ENCODE measurements around the gene KIF23.
"Not testable (repeated sequence)": the region's sequence is repeated elsewhere in the genome, so short reads cannot be mapped to it uniquely, and the experiment has no call there.

Gene KIF23

GRCh38 chr15:69375151-69375790 is 38.9 kb upstream of the KIF23 start:
- no peak for TF ChIP-seq CTCF (conservative IDR thresholded peaks at IDR 0.05; ENCODE audit: low read depth, low read length)
- no peak overlapping the region for H3K9ac ChIP-seq

GRCh38 chr15:69377216-69377970 is 36.8 kb upstream of the KIF23 start:
- Histone ChIP-seq H3K79me2 (ENCODE audit: insufficient read depth, low read depth) (no peaks in the 10 kb centered on the region), H2AFZ (ENCODE audit: low read depth) (no peak overlapping the region), H3K36me3 (ENCODE audit: insufficient read depth) (no peaks in the 10 kb centered on the region), H3K4me3 (IDR thresholded peaks at IDR 0.05; ENCODE audit: insufficient read depth, low read depth, low read length) (no peak overlapping the region), H3K9ac (no peak overlapping the region), H3K27me3 (ENCODE audit: insufficient read depth, low read depth) (no peaks in the 10 kb centered on the region), H3K4me1 (ENCODE audit: low read depth, poor library complexity, severe bottlenecking) (no peaks in the 10 kb centered on the region), H3K27ac (no peak overlapping the region), H3K4me2 (no peak overlapping the region), H4K20me1 (ENCODE audit: insufficient read depth) (no peaks in the 10 kb centered on the region)
- no peak for TF ChIP-seq CTCF (conservative IDR thresholded peaks at IDR 0.05; ENCODE audit: low read depth, low read length)

More at GRCh38 chr15:69375151-69375790, 38.9 kb upstream of the KIF23 start:
- H3K4me3 ChIP-seq (IDR thresholded peaks at IDR 0.05; ENCODE audit: insufficient read depth, low read depth, low read length): no peak overlapping the region
- H3K4me2 ChIP-seq: no peak overlapping the region
- H3K79me2 ChIP-seq (ENCODE audit: insufficient read depth, low read depth): no peaks in the 10 kb centered on the region
- H4K20me1 ChIP-seq (ENCODE audit: insufficient read depth): no peaks in the 10 kb centered on the region
- no peaks in the 10 kb centered on the region for H3K36me3 ChIP-seq (ENCODE audit: insufficient read depth)
- H3K27ac ChIP-seq: no peak overlapping the region
- H3K27me3 ChIP-seq (ENCODE audit: insufficient read depth, low read depth): no peaks in the 10 kb centered on the region
- no peaks in the 10 kb centered on the region for H3K4me1 ChIP-seq (ENCODE audit: low read depth, poor library complexity, severe bottlenecking)
- no peak overlapping the region for H2AFZ ChIP-seq (ENCODE audit: low read depth)

GRCh38 chr15:69380100-69380725 is 33.9 kb upstream of the KIF23 start:
- Histone ChIP-seq H3K4me2 (no peak overlapping the region), H3K27me3 (ENCODE audit: insufficient read depth, low read depth) (no peaks in the 10 kb centered on the region), H3K36me3 (ENCODE audit: insufficient read depth) (no peaks in the 10 kb centered on the region), H3K27ac (no peak overlapping the region), H4K20me1 (ENCODE audit: insufficient read depth) (no peaks in the 10 kb centered on the region), H3K4me3 (IDR thresholded peaks at IDR 0.05; ENCODE audit: insufficient read depth, low read depth, low read length) (no peak overlapping the region), H3K9ac (no peak overlapping the region), H2AFZ (ENCODE audit: low read depth) (no peak overlapping the region), H3K4me1 (ENCODE audit: low read depth, poor library complexity, severe bottlenecking) (no peaks in the 10 kb centered on the region), H3K79me2 (ENCODE audit: insufficient read depth, low read depth) (no peaks in the 10 kb centered on the region)
- no peak for TF ChIP-seq CTCF (conservative IDR thresholded peaks at IDR 0.05; ENCODE audit: low read depth, low read length)

GRCh38 chr15:69380726-69381105 is 33.4 kb upstream of the KIF23 start:
- Histone ChIP-seq H3K36me3 (ENCODE audit: insufficient read depth) (no peaks in the 10 kb centered on the region), H3K4me2 (no peak overlapping the region), H3K9ac (no peak overlapping the region), H3K79me2 (ENCODE audit: insufficient read depth, low read depth) (no peaks in the 10 kb centered on the region), H3K27ac (no peak overlapping the region), H3K27me3 (ENCODE audit: insufficient read depth, low read depth) (no peaks in the 10 kb centered on the region), H3K4me3 (IDR thresholded peaks at IDR 0.05; ENCODE audit: insufficient read depth, low read depth, low read length) (no peak overlapping the region), H2AFZ (ENCODE audit: low read depth) (no peak overlapping the region), H3K4me1 (ENCODE audit: low read depth, poor library complexity, severe bottlenecking) (no peaks in the 10 kb centered on the region), H4K20me1 (ENCODE audit: insufficient read depth) (no peaks in the 10 kb centered on the region)
- no peak for TF ChIP-seq CTCF (conservative IDR thresholded peaks at IDR 0.05; ENCODE audit: low read depth, low read length)

GRCh38 chr15:69382176-69382575 is 32.0 kb upstream of the KIF23 start:
- H3K4me1 ChIP-seq (ENCODE audit: low read depth, poor library complexity, severe bottlenecking); H3K9ac ChIP-seq; H3K27me3 ChIP-seq (ENCODE audit: insufficient read depth, low read depth); H4K20me1 ChIP-seq (ENCODE audit: insufficient read depth); H3K4me2 ChIP-seq; H2AFZ ChIP-seq (ENCODE audit: low read depth); H3K4me3 ChIP-seq (IDR thresholded peaks at IDR 0.05; ENCODE audit: insufficient read depth, low read depth, low read length); H3K36me3 ChIP-seq (ENCODE audit: insufficient read depth); H3K27ac ChIP-seq; H3K79me2 ChIP-seq (ENCODE audit: insufficient read depth, low read depth): not testable (repeated sequence)

GRCh38 chr15:69384066-69384465 is 30.1 kb upstream of the KIF23 start:
- H3K79me2 ChIP-seq (ENCODE audit: insufficient read depth, low read depth); H2AFZ ChIP-seq (ENCODE audit: low read depth); H3K27me3 ChIP-seq (ENCODE audit: insufficient read depth, low read depth); H3K4me2 ChIP-seq; H3K9ac ChIP-seq; H3K27ac ChIP-seq; H4K20me1 ChIP-seq (ENCODE audit: insufficient read depth); H3K4me3 ChIP-seq (IDR thresholded peaks at IDR 0.05; ENCODE audit: insufficient read depth, low read depth, low read length); H3K4me1 ChIP-seq (ENCODE audit: low read depth, poor library complexity, severe bottlenecking); H3K36me3 ChIP-seq (ENCODE audit: insufficient read depth): not testable (repeated sequence)
